ENCODE measurements around the gene PTPRD.

Gene PTPRD

DNA sequence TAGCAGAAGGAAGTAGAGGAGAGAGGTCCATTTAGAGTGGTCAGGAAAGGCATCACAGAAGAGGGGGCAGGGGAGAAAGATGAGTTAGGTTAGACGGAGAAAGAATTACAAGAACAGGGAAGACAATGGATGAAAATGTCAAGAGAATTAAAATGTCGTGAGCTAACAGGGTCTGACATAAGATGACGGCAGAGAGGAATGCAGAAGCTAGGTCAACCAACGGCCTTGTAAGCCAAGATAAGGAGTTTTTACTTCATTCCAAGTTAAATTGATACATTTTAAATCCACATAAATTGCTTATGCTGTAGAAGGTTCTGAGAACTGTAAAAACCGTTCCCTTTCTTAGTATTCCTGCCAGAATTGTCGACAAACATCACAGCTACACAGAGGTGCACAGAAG lies 1916.3 kb downstream of the PTPRD start:
- H3K4me1 ChIP-seq (ENCODE audit: control insufficient read depth, low read depth, low read length): peaks cover 39% of the 10 kb centered on the region
- H3K27me3 ChIP-seq (ENCODE audit: control insufficient read depth, insufficient read depth, low read length): no peaks in the 10 kb centered on the region
- H3K36me3 ChIP-seq (ENCODE audit: control insufficient read depth, low read depth, low read length): no peaks in the 10 kb centered on the region

DNA sequence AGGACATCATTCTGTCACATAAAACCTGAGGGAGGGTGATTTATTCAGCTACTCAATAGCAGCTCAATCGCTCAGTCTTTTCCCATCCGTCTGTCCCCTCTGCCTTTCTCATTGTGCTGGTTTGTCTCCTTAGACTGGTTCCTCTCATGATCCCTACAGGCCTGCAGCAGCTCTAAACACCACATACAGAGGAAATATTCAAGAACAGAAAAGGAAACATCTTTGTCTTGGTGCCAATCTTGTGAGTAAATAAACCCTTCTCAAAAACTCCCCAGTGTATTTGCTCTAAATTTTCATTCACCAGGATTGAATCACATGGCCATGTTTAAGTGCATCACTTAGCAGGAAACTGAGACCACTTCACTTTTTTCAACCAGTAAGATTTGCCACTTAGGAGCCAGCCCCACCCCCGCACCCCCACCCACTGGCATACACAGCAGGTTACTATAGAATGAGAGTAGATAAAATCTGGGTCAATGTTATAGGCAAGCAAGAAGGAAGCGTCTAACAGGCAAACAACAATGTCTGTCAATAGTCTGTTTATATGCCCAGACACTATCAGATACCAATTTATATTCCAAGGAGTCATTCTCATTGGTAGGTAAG lies 1917.7 kb downstream of the PTPRD start:
- Histone ChIP-seq H3K36me3 (ENCODE audit: control insufficient read depth, low read depth, low read length) (no peaks in the 10 kb centered on the region), H3K9me3 (ENCODE audit: control insufficient read depth, low read depth, low read length) (no peaks in the 10 kb centered on the region), H3K27me3 (ENCODE audit: control insufficient read depth, insufficient read depth, low read length) (no peaks in the 10 kb centered on the region), H3K4me3 (ENCODE audit: low read length) (no peak overlapping the region), H3K9ac (ENCODE audit: low read length) (no peak overlapping the region), H3K27ac (ENCODE audit: low read length) (no peak overlapping the region), H3K4me1 (ENCODE audit: control insufficient read depth, low read depth, low read length) (peaks cover 41% of the 10 kb centered on the region)

More for the DNA sequence above, 1916.3 kb downstream of the PTPRD start:
- H3K9me3 ChIP-seq (ENCODE audit: control insufficient read depth, low read depth, low read length): no peaks in the 10 kb centered on the region
- H3K27ac ChIP-seq (ENCODE audit: low read length): no peak overlapping the region
- H3K4me3 ChIP-seq (ENCODE audit: low read length): no peak overlapping the region
- no peak overlapping the region for H3K9ac ChIP-seq (ENCODE audit: low read length)

DNA sequence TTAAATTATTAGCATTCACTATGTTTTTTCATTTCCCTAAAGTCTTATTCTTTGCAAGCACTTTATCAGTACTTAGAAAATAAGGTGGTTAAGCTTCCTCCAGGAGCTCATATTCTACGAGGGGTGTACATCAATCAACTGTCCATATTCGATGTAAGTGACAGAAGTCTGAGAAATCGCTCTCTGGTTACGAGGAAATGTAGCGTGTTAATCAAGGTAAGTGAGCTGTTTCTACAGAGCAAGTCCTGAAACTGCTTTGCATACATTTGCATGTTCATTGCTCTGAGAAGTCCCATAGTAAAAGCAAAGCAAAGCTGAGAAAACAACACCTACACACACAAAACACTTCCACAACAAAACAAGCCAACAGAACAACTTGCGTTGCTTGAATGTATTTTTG lies 1919.3 kb downstream of the PTPRD start:
- H3K27ac ChIP-seq (ENCODE audit: low read length): no peak overlapping the region
- H3K4me3 ChIP-seq (ENCODE audit: low read length): peak overlapping the region; percentile 1
- no peaks in the 10 kb centered on the region for H3K9me3 ChIP-seq (ENCODE audit: control insufficient read depth, low read depth, low read length)

DNA sequence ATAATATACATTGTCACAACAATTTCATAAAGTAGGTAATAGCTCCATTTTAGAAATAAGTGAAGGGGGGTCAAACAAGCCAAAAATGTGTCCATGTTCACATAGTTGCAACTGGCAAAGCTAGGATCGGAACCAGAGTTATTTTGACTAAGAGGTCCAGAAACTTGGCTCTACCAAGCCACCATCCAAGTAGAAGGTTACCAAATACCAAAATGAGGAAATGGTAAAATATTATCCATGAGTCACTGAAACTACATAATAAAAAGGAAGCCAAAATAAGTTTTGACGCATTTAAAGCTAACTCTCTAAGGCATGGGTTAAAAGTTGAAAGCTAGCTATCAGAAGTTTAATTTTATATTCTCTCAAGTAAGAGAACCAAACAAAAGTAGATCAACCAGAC lies 1926.3 kb downstream of the PTPRD start:
- H3K4me1 ChIP-seq (ENCODE audit: control insufficient read depth, low read depth, low read length): peaks cover 27% of the 10 kb centered on the region
- H3K27ac ChIP-seq (ENCODE audit: low read length): no peak overlapping the region
- no peaks in the 10 kb centered on the region for H3K36me3 ChIP-seq (ENCODE audit: control insufficient read depth, low read depth, low read length)
- H3K4me3 ChIP-seq (ENCODE audit: low read length): no peak overlapping the region
- no peaks in the 10 kb centered on the region for H3K27me3 ChIP-seq (ENCODE audit: control insufficient read depth, insufficient read depth, low read length)
- H3K9ac ChIP-seq (ENCODE audit: low read length): no peak overlapping the region
- no peaks in the 10 kb centered on the region for H3K9me3 ChIP-seq (ENCODE audit: control insufficient read depth, low read depth, low read length)

More for the DNA sequence above, 1919.3 kb downstream of the PTPRD start:
- Histone ChIP-seq H3K9ac (ENCODE audit: low read length) (no peak overlapping the region), H3K4me1 (ENCODE audit: control insufficient read depth, low read depth, low read length) (peaks cover 40% of the 10 kb centered on the region), H3K27me3 (ENCODE audit: control insufficient read depth, insufficient read depth, low read length) (no peaks in the 10 kb centered on the region), H3K36me3 (ENCODE audit: control insufficient read depth, low read depth, low read length) (no peaks in the 10 kb centered on the region)

DNA sequence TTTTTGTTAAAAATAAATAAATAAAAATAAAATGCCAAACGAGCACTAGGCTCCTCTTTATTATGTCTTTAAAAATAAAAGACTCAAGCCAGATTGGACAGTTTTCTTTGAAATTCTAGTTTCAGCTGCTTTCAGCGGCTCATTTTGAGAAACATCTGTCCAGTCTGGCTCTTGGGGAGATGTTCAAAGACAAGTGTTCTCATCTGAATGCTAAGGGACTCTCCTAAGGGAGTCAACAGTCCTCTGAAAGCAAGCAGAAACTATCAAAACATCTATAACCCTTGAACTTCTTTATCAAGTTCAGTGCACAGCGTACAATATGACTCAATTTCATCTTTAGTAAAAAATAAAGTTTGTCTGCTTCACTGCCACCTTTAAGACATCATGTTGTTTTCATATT lies 1927.0 kb downstream of the PTPRD start:
- no peak overlapping the region for H3K4me3 ChIP-seq (ENCODE audit: low read length)
- H3K9me3 ChIP-seq (ENCODE audit: control insufficient read depth, low read depth, low read length): no peaks in the 10 kb centered on the region
- no peaks in the 10 kb centered on the region for H3K36me3 ChIP-seq (ENCODE audit: control insufficient read depth, low read depth, low read length)
- H3K9ac ChIP-seq (ENCODE audit: low read length): no peak overlapping the region
- H3K4me1 ChIP-seq (ENCODE audit: control insufficient read depth, low read depth, low read length): peaks cover 27% of the 10 kb centered on the region
- no peak overlapping the region for H3K27ac ChIP-seq (ENCODE audit: low read length)
- no peaks in the 10 kb centered on the region for H3K27me3 ChIP-seq (ENCODE audit: control insufficient read depth, insufficient read depth, low read length)

DNA sequence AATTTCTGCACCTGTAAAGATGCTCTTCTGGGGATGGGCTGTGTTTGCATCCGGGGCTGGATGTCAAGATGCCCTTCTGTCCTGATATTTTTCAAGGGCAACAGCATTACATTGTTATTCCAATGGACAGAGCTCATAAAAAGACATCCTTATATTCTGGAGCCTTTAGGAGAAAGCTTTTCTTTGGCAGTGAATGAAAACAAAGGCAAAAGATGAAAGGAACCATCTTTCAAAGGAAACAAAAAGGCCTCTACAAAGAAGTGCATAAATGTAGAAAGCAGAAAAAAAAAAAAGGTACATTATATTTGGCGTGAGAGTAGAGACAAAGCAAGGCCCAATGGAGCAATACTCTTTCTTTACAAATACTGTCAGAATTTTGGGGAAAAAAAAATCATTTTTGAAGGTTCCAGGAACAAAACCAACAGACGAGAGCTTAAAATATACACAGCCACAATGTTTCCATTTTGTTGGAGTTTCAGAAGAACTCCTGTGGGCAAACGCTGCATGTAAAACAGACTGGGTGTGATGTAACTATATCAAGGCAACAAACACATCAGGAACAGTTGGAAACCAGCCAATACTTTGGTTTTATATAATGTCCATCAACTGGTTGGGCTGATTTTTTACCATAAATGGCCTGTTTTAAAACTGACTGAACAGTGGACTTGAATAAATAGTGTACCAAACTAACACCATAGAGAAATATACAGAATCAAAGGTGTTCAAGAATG lies 1927.7 kb downstream of the PTPRD start:
- no peak overlapping the region for H3K27ac ChIP-seq (ENCODE audit: low read length)
- H3K4me3 ChIP-seq (ENCODE audit: low read length): no peak overlapping the region
- no peaks in the 10 kb centered on the region for H3K36me3 ChIP-seq (ENCODE audit: control insufficient read depth, low read depth, low read length)
- no peaks in the 10 kb centered on the region for H3K27me3 ChIP-seq (ENCODE audit: control insufficient read depth, insufficient read depth, low read length)
- H3K4me1 ChIP-seq (ENCODE audit: control insufficient read depth, low read depth, low read length): peaks cover 27% of the 10 kb centered on the region
- no peak overlapping the region for H3K9ac ChIP-seq (ENCODE audit: low read length)
- no peaks in the 10 kb centered on the region for H3K9me3 ChIP-seq (ENCODE audit: control insufficient read depth, low read depth, low read length)

DNA sequence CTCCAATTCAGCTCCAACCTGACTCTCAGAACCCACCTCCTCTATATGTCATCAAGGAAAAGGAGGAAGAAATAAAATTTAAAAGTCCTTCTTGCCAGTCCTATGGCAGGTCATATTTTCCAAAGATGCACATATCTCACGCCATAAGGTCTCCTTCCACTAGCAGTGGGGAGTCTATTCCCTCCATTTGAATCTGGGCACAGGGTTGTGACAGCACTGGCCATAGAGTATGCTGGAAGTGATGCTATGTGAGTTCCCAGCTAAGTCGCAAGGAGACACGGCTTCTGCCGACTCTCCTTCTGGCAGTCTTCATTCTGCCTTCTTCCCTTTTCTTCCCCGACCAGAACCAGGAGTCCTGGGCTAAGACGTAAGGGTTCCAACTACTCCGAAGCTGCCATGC lies 1929.3 kb downstream of the PTPRD start:
- H3K4me3 ChIP-seq (ENCODE audit: low read length): no peak overlapping the region
- H3K27me3 ChIP-seq (ENCODE audit: control insufficient read depth, insufficient read depth, low read length): no peaks in the 10 kb centered on the region
- no peaks in the 10 kb centered on the region for H3K36me3 ChIP-seq (ENCODE audit: control insufficient read depth, low read depth, low read length)
- no peaks in the 10 kb centered on the region for H3K9me3 ChIP-seq (ENCODE audit: control insufficient read depth, low read depth, low read length)
- H3K9ac ChIP-seq (ENCODE audit: low read length): no peak overlapping the region
- peaks cover 40% of the 10 kb centered on the region for H3K4me1 ChIP-seq (ENCODE audit: control insufficient read depth, low read depth, low read length)
- no peak overlapping the region for H3K27ac ChIP-seq (ENCODE audit: low read length)

DNA sequence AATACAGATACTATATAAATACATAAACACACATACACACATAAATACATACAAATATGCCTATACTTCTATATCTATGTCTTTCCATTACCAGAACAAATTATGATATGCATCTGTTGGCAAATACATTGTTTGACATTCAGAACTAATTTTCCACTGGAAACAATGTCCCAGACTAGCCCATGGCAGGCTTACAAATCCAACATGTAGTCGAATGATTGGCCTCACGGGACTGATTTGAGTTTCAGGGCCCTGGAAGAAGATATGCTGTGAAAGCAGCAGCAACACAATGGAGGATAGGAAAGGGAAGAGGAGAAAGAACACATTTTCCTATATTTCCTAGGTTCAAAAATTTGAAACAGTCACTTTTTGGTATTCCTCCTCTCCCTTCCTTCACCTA lies 1932.1 kb downstream of the PTPRD start:
- H3K27me3 ChIP-seq (ENCODE audit: control insufficient read depth, insufficient read depth, low read length): no peaks in the 10 kb centered on the region
- peaks cover 54% of the 10 kb centered on the region for H3K4me1 ChIP-seq (ENCODE audit: control insufficient read depth, low read depth, low read length)
- H3K9ac ChIP-seq (ENCODE audit: low read length): no peak overlapping the region
- H3K36me3 ChIP-seq (ENCODE audit: control insufficient read depth, low read depth, low read length): no peaks in the 10 kb centered on the region
- no peak overlapping the region for H3K27ac ChIP-seq (ENCODE audit: low read length)
- H3K4me3 ChIP-seq (ENCODE audit: low read length): no peak overlapping the region
- H3K9me3 ChIP-seq (ENCODE audit: control insufficient read depth, low read depth, low read length): no peaks in the 10 kb centered on the region

DNA sequence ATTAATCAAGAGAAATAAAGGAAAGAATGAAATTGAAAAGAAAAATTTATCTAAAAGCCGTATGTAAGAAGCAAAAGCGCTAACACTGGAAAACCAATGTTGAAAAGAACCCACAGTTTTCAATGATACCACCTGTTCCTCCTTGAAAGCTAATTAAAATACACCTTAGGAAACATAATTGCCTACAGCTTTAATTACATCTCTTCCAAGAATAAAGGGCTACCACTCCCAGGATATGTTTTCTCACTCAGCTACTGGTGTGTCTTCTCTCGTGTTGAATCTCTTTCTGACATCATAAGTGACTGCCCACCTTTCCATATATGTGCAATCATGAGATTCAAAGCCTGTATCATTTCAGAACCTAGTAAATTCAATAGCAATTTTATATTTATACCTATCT lies 1932.6 kb downstream of the PTPRD start:
- Histone ChIP-seq H3K36me3 (ENCODE audit: control insufficient read depth, low read depth, low read length) (no peaks in the 10 kb centered on the region), H3K9me3 (ENCODE audit: control insufficient read depth, low read depth, low read length) (no peaks in the 10 kb centered on the region), H3K4me3 (ENCODE audit: low read length) (no peak overlapping the region), H3K27ac (ENCODE audit: low read length) (no peak overlapping the region), H3K9ac (ENCODE audit: low read length) (no peak overlapping the region), H3K4me1 (ENCODE audit: control insufficient read depth, low read depth, low read length) (peaks cover 54% of the 10 kb centered on the region), H3K27me3 (ENCODE audit: control insufficient read depth, insufficient read depth, low read length) (no peaks in the 10 kb centered on the region)

DNA sequence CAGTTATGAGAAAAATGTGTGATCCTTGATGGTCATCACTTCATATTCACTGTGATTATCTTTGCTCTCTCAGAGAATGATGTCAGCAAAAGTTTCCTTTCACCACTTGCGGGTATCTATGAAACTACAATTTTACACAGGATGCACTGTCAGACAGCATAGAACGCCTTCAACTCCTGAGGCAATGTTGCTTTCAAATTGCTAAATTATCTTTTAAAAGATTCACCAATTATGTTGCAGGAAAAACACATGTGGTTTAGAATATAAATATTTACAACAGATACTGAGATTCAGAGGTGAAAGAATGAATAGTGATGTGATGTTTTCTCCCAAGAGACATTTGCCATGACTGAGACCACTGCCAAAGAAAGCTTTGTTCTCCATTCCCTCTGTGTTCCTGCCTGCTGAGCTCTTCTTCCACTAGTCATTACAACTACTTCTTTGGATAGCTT lies 1933.4 kb downstream of the PTPRD start:
- no peak overlapping the region for H3K27ac ChIP-seq (ENCODE audit: low read length)
- H3K27me3 ChIP-seq (ENCODE audit: control insufficient read depth, insufficient read depth, low read length): no peaks in the 10 kb centered on the region
- H3K9me3 ChIP-seq (ENCODE audit: control insufficient read depth, low read depth, low read length): no peaks in the 10 kb centered on the region
- no peak overlapping the region for H3K9ac ChIP-seq (ENCODE audit: low read length)
- H3K36me3 ChIP-seq (ENCODE audit: control insufficient read depth, low read depth, low read length): no peaks in the 10 kb centered on the region
- peaks cover 49% of the 10 kb centered on the region for H3K4me1 ChIP-seq (ENCODE audit: control insufficient read depth, low read depth, low read length)
- H3K4me3 ChIP-seq (ENCODE audit: low read length): no peak overlapping the region

DNA sequence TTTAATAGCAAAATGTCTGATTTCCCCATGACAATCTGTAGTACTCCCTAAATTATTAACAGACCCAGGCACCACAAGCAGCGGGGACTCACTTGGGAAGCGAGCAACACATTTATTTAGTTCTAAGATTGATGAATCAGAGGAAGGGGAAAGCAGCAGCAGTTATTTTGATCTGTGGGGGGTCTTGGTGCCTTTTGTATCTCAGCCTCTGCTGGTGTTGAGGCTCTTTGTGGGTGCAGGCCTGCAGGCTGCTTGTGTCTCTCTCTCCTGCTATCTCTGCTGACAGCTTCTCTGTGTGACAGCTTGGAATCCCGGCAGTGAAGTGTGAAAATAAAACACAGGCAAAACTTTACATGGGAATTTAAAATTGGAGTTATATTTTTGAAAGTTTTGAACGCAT lies 1935.1 kb downstream of the PTPRD start:
- H3K36me3 ChIP-seq (ENCODE audit: control insufficient read depth, low read depth, low read length): no peaks in the 10 kb centered on the region
- H3K27me3 ChIP-seq (ENCODE audit: control insufficient read depth, insufficient read depth, low read length): no peaks in the 10 kb centered on the region
- no peak overlapping the region for H3K4me3 ChIP-seq (ENCODE audit: low read length)
- no peaks in the 10 kb centered on the region for H3K9me3 ChIP-seq (ENCODE audit: control insufficient read depth, low read depth, low read length)
- no peak overlapping the region for H3K9ac ChIP-seq (ENCODE audit: low read length)
- peaks cover 44% of the 10 kb centered on the region for H3K4me1 ChIP-seq (ENCODE audit: control insufficient read depth, low read depth, low read length)
- no peak overlapping the region for H3K27ac ChIP-seq (ENCODE audit: low read length)

DNA sequence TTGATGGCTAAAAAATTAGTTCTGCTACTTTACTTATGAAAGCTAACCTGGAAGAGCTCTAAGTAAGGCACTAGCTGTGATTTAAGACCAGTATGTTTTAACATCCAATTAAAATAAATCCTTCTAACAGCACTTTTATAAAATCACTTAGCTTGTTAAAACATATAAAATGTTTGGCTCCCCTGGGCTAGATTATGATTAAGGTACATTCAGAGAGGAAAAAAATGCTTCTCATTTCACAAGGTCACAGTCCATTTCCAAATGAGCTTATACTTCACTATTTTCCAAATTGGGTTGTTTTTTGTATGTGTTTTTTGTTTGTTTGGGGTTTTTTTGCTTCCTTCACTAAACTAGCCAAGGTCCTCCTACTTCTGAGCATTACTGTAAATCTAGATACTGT lies 1938.3 kb downstream of the PTPRD start:
- Histone ChIP-seq H3K36me3 (ENCODE audit: control insufficient read depth, low read depth, low read length) (no peaks in the 10 kb centered on the region), H3K27ac (ENCODE audit: low read length) (no peak overlapping the region), H3K9ac (ENCODE audit: low read length) (no peak overlapping the region), H3K4me3 (ENCODE audit: low read length) (no peak overlapping the region), H3K9me3 (ENCODE audit: control insufficient read depth, low read depth, low read length) (no peaks in the 10 kb centered on the region), H3K27me3 (ENCODE audit: control insufficient read depth, insufficient read depth, low read length) (no peaks in the 10 kb centered on the region), H3K4me1 (ENCODE audit: control insufficient read depth, low read depth, low read length) (peaks cover 24% of the 10 kb centered on the region)
